DND-41 (cell line): ENCODE measurements around the gene ANO2.

Experiments
- ATAC-seq: fragments of 200-7000 bp; cut with Tn5 transposase; 3 replicates; pipeline ENCODE4 v1.9.1; 2021; ENCODE audit warnings: low read depth; ENCODE audit not compliant: insufficient read depth
- DNase-seq: peaks from one replicate; pipeline ENCODE4 v3.0.0-alpha.2; 2020
- H2AFZ ChIP-seq: 2 replicates; pipeline ENCODE4 v1.6.0; 2012; ENCODE audit warnings: low read depth, low read length
- H3K27ac ChIP-seq: 2 replicates; pipeline ENCODE4 v1.5.1; 2012; ENCODE audit warnings: low read length, inconsistent platforms
- H3K27me3 ChIP-seq: fragments of 200-600 bp; sonication (generic); 2 replicates; pipeline ENCODE4 v1.6.0; 2012; ENCODE audit warnings: low read length, mild to moderate bottlenecking, inconsistent platforms; ENCODE audit not compliant: insufficient read depth, poor library complexity
- H3K36me3 ChIP-seq: 2 replicates; pipeline ENCODE4 v1.5.1; 2012; ENCODE audit warnings: low read length, inconsistent platforms; ENCODE audit not compliant: insufficient read depth
- H3K4me1 ChIP-seq: 2 replicates; pipeline ENCODE4 v1.5.1; 2012; ENCODE audit warnings: mild to moderate bottlenecking, low read length; ENCODE audit not compliant: insufficient read depth
- H3K4me2 ChIP-seq: 2 replicates; pipeline ENCODE4 v1.6.0; 2012; ENCODE audit warnings: mild to moderate bottlenecking, moderate library complexity, low read length, inconsistent platforms; ENCODE audit not compliant: insufficient read depth
- H3K4me3 ChIP-seq, 2 experiments: fragments of 200-600 bp in 1 of 2; shearing (Covaris generic) in 1 of 2; 2 replicates each; pipeline ENCODE4 v1.5.1; 2012 to 2016; ENCODE audit warnings: inconsistent platforms in 2 of 2, low read length in 2 of 2, mild to moderate bottlenecking in 2 of 2, low read depth in 1 of 2, moderate library complexity in 1 of 2
- H3K79me2 ChIP-seq: 2 replicates; pipeline ENCODE4 v1.6.0; 2012; ENCODE audit warnings: low read length, inconsistent platforms; ENCODE audit not compliant: insufficient read depth
- H3K9ac ChIP-seq: 2 replicates; pipeline ENCODE4 v1.6.0; 2012; ENCODE audit warnings: low read depth, mild to moderate bottlenecking, inconsistent platforms, low read length, moderate library complexity
- H3K9me3 ChIP-seq: 2 replicates; pipeline ENCODE4 v1.5.1; 2012; ENCODE audit warnings: low read length, moderate library complexity, mild to moderate bottlenecking, inconsistent platforms; ENCODE audit not compliant: insufficient read depth, severe bottlenecking
- H4K20me1 ChIP-seq: 2 replicates; pipeline ENCODE4 v1.6.0; 2012; ENCODE audit warnings: low read length; ENCODE audit not compliant: insufficient read depth
- CTCF ChIP-seq: IDR thresholded peaks from 2 replicates; pipeline ENCODE4 v1.5.1; 2012; ENCODE audit warnings: borderline replicate concordance, low read length, moderate library complexity, mild to moderate bottlenecking; ENCODE audit not compliant: poor library complexity, severe bottlenecking; ENCODE audit errors: extremely low read depth
- EZH2 ChIP-seq: IDR thresholded peaks from 3 replicates; pipeline ENCODE4 v1.6.1; 2012; ENCODE audit warnings: borderline replicate concordance, low read depth, mild to moderate bottlenecking, moderate library complexity, low read length, inconsistent platforms; ENCODE audit not compliant: severe bottlenecking

Gene ANO2

DNA sequence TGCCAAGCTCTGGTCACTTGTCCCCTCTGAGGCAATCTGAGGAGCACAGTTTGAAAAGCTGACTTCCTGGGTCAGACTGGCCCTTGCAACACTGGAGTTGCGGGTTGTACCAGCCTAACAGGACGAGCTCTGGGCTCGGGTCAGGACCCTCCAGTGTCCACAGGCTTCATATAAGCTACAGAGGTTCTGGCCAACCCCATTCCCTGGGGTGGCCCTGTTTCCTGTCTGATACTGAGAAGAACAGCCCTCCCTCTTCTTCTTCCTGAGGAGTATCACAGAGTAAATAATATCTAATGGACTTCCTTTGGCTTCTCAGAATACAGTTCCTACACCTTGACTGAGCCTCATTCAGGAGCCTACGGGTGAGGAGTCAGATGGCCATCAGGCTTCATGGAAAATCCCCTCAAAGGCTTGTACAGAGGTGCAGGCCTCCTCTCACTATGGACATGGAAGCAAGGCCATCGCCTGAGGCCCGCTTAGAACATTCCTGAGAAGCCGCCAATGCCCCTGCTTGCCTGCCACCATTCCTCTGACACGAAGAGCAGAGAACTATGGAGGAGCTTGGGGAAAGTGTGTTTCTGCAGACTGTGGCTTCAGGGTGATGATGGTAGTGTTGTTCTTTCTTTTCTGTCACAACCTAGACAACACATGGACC lies 28.5 kb upstream of the ANO2 start:
- no peak for TF ChIP-seq EZH2
- TF ChIP-seq CTCF, result no peak
- no peak overlapping the region for H3K4me2 ChIP-seq
- no peaks in the 10 kb centered on the region for H3K36me3 ChIP-seq
- no peaks in the 10 kb centered on the region for H3K79me2 ChIP-seq
- H3K4me3 ChIP-seq, result no peak overlapping the region
- H3K9ac ChIP-seq, result no peak overlapping the region
- H3K27ac ChIP-seq, result no peak overlapping the region
- H2AFZ ChIP-seq, result no peak overlapping the region
- DNase-seq (no peak), ATAC-seq (no peak)
- H3K27me3 ChIP-seq, result peaks cover 52% of the 10 kb centered on the region
- H3K4me1 ChIP-seq, result peaks cover 3% of the 10 kb centered on the region; the same call in 1 of the 2 replicates
- no peaks in the 10 kb centered on the region for H4K20me1 ChIP-seq
- H3K9me3 ChIP-seq, result no peaks in the 10 kb centered on the region

DNA sequence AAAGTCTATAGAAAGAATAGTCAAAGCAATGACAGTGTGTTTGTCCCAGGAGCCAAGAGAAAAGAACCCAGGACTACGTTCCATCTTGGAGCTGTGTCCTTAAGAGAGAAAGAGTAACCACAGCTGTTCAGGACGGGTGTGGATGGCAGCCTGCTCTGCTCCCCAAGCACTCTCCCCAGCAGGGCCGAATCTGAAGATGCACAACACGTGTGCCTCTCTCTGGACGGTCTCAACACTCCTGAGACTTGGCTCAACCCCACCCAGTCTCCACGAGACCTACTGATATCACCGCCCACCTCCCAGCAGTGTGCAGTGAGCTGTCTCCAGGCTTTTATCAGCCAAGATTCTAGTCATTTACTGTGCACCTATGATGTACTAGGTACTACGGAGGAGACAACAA lies 27.3 kb upstream of the ANO2 start:
- no peaks in the 10 kb centered on the region; the same call in 1 of the 2 replicates for H4K20me1 ChIP-seq
- no peak overlapping the region for H3K9ac ChIP-seq
- DNase-seq (no peak), ATAC-seq (no peak)
- no peaks in the 10 kb centered on the region for H3K79me2 ChIP-seq
- no peak overlapping the region for H3K4me2 ChIP-seq
- H3K4me3 ChIP-seq, result no peak overlapping the region
- H3K27ac ChIP-seq, result no peak overlapping the region
- no peak overlapping the region for H2AFZ ChIP-seq
- peaks cover 3% of the 10 kb centered on the region; the same call in 1 of the 2 replicates for H3K4me1 ChIP-seq
- no peaks in the 10 kb centered on the region for H3K36me3 ChIP-seq
- H3K27me3 ChIP-seq, result peaks cover 52% of the 10 kb centered on the region
- TF ChIP-seq CTCF (no peak), EZH2 (no peak)
- no peaks in the 10 kb centered on the region for H3K9me3 ChIP-seq

- H4K20me1 ChIP-seq, result no peaks in the 10 kb centered on the region; the same call in 1 of the 2 replicates
- H3K79me2 ChIP-seq, result no peaks in the 10 kb centered on the region
- H3K4me2 ChIP-seq, result no peak overlapping the region
- no peak overlapping the region for H2AFZ ChIP-seq
- H3K27me3 ChIP-seq, result peaks cover 46% of the 10 kb centered on the region
- H3K36me3 ChIP-seq, result no peaks in the 10 kb centered on the region
- H3K4me3 ChIP-seq, result no peak overlapping the region
- TF ChIP-seq EZH2 (no peak), CTCF (no peak)
- H3K9me3 ChIP-seq, result no peaks in the 10 kb centered on the region
- H3K4me1 ChIP-seq, result no peaks in the 10 kb centered on the region
- ATAC-seq (no peak), DNase-seq (no peak)
- no peak overlapping the region for H3K27ac ChIP-seq
- no peak overlapping the region for H3K9ac ChIP-seq
Observed at GRCh38 chr12:5971194-5971850, 26.3 kb upstream of the ANO2 start.
